ENCODE data around the gene KIF9.

DNA sequence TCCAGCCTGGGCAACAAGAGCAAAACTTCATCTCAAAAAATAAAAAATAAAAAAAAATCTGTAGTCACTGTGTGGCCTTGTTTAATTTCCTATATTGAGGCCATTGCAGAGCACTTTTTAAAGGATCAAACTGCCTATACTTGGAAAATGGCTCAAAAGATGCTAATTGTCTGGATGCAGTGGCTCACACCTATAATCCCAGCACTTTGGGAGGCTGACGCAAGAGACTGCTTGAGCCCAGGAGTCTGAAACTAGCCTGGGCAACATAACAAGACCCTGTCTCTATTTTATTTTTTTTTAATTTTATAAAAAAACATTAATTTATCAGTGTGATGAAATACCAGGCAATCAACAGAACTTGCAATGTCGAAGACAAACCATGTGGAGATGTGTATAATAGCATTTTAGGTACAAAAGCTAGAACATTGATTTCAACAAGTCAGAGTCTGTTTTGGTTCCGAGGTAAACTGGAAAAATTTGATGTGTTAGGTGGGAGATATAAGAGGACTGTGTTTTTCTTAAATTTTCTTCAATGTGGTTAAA is 71.7 kb downstream of the KIF9 start:
- TF ChIP-seq POLR2AphosphoS5 (IDR thresholded peaks at IDR 0.05; ENCODE audit: borderline replicate concordance, low read depth, low read length) = no peak
- TF ChIP-seq FOXP2 (optimal IDR thresholded peaks at IDR 0.05; ENCODE audit: control extremely low read depth, extremely low read length, insufficient read depth) = no peak
- TF ChIP-seq EZH2 (IDR thresholded peaks at IDR 0.05) = no peak

Data from SK-N-MC (cell line).